ENCODE results near the gene OLIG1. TPM values are rescaled to one million over a fixed set of nuclear protein-coding genes. Genes with fewer than 3 reads are reported as not detected.

Gene OLIG1
- total RNA-seq, 1 donor from 2014 or later = not detected

DNA sequence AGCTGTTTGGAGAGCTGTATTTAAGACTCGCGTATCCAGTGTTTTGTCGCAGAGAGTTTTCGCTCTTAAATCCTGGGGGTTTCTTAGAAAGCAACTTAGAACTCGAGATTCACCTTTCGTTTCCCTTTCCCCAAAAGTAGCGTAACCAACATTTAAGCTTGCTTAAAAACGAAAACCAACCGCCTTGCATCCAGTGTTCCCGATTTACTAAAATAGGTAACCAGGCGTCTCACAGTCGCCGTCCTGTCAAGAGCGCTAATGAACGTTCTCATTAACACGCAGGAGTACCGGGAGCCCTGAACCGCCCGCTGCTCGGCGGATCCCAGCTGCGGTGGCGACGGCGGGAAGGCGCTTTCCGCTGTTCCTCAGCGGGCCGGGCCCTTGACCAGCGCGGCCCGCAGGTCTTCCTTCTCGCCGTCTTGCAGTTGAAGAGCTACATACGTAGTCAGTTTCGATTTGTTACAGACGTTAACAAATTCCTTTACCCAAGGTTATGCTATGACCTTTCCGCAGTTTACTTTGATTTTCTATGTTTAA lies 1.9 kb downstream of the OLIG1 start:
- H3K27ac Mint-ChIP-seq = no peak overlapping the region
- H3K36me3 Mint-ChIP-seq (ENCODE audit: low read depth) = no peaks in the 10 kb centered on the region
- ATAC-seq (ENCODE audit: low read depth) (no peak), DNase-seq (no peak)
- H3K9me3 Mint-ChIP-seq = peaks cover 3% of the 10 kb centered on the region
- H3K4me1 Mint-ChIP-seq = peaks cover 12% of the 10 kb centered on the region
- intact Hi-C loops (cut with micrococcal nuclease) = loop anchor here (5.0 kb wide), 1 partner anchor 50 kb away; no protein-coding TSS in a partner anchor
- H3K27me3 Mint-ChIP-seq = peaks cover 62% of the 10 kb centered on the region
- peak overlapping the region; percentile 57 for H3K4me3 Mint-ChIP-seq
- CTCF ChIA-PET = no interaction called here
- POLR2A ChIA-PET = no interaction called here
- TF ChIP-seq, protein P1, sequence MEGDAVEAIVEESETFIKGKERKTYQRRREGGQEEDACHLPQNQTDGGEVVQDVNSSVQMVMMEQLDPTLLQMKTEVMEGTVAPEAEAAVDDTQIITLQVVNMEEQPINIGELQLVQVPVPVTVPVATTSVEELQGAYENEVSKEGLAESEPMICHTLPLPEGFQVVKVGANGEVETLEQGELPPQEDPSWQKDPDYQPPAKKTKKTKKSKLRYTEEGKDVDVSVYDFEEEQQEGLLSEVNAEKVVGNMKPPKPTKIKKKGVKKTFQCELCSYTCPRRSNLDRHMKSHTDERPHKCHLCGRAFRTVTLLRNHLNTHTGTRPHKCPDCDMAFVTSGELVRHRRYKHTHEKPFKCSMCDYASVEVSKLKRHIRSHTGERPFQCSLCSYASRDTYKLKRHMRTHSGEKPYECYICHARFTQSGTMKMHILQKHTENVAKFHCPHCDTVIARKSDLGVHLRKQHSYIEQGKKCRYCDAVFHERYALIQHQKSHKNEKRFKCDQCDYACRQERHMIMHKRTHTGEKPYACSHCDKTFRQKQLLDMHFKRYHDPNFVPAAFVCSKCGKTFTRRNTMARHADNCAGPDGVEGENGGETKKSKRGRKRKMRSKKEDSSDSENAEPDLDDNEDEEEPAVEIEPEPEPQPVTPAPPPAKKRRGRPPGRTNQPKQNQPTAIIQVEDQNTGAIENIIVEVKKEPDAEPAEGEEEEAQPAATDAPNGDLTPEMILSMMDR (IDR thresholded peaks at IDR 0.05) = no peak

DNA sequence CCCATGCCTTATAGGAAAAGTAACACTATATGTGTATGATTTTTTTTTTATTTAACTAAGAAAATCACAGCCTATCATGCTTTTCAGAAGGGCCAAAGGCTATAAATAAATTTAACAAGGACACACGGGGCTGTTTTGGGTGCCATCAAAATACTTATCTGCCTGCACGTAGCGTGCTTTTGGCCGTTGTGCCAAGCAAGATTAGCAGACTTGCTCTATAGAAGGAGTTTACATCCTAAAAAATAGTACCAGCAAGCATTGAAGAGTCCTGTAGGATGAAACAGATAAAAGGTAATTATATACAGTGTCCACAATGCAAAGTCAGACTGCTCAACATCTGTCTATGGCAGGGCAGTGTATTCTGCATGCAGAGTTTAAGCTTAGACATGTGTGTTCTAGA lies 3.7 kb downstream of the OLIG1 start:
- TF ChIP-seq, protein P1 (IDR thresholded peaks at IDR 0.05) = no peak
- Mint-ChIP-seq H3K27ac (no peak overlapping the region), H3K4me1 (peaks cover 12% of the 10 kb centered on the region), H3K36me3 (ENCODE audit: low read depth) (no peaks in the 10 kb centered on the region), H3K27me3 (peaks cover 60% of the 10 kb centered on the region), H3K4me3 (no peak overlapping the region), H3K9me3 (peaks cover 3% of the 10 kb centered on the region)
- DNase-seq (no peak), ATAC-seq (ENCODE audit: low read depth) (no peak)
- intact Hi-C loops (cut with micrococcal nuclease) = loop anchor here (5.0 kb wide), 1 partner anchor 51 kb away; no protein-coding TSS in a partner anchor
- ChIA-PET CTCF (no interaction called here), POLR2A (no interaction called here)

DNA sequence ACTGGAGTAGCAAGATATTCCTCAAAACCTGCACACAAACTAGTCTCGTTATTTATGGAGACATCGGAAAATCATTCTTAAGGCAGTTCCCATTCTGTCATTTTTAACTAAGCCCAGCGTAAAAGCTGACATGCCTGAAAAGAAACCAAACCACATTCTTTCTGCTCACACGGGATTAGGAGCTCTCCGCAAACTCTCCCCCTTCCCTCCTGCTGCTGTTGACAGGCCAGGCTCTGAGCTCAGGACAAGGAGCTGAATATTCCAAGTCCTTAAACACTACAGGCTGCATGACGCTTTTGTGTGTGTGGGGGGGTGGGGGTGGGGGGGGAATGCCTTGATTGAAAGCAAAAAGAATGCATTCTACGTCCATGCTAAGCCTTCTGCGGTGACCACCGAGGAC lies 5.2 kb downstream of the OLIG1 start:
- H3K27ac Mint-ChIP-seq = no peak overlapping the region
- peaks cover 18% of the 10 kb centered on the region for H3K4me1 Mint-ChIP-seq
- intact Hi-C loops (cut with micrococcal nuclease) = no loop called here
- H3K36me3 Mint-ChIP-seq (ENCODE audit: low read depth) = no peaks in the 10 kb centered on the region
- TF ChIP-seq, protein P1 (IDR thresholded peaks at IDR 0.05) = no peak
- DNase-seq = no peak
- ChIA-PET POLR2A (no interaction called here), CTCF (no interaction called here)
- ATAC-seq (ENCODE audit: low read depth) = no peak
- no peak overlapping the region for H3K4me3 Mint-ChIP-seq
- H3K9me3 Mint-ChIP-seq = no peaks in the 10 kb centered on the region
- peaks cover 55% of the 10 kb centered on the region for H3K27me3 Mint-ChIP-seq

DNA sequence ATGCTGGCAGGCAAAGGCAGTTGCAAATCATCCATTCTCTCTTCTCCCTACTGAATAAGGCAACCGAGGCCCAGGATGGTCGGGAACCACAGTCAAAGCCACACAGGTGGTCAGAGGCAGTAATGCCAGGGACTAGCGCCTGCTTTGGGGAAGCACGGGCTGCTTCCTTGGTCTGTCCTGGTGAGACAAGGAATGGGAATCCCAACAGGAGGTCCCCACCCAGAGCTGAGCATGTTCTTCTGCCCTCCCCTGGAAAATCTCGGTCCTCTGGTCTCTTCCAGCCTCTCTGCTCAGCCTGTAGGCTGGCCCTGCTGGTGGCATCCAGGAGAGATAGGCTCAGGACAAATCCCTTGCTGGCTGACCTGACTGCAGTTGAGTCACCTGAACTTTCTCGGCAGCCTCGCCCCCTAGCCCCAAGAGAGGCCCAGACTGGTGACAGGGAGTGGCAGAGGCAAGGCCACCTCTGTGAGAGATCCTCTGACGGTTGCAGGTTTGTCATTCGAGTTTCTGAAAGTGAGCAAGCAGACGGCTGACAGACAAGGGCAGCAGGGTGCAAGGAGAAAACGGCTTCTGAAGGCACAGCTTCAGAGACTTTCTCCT lies 5.8 kb downstream of the OLIG1 start:
- POLR2A ChIA-PET = no interaction called here

DNA sequence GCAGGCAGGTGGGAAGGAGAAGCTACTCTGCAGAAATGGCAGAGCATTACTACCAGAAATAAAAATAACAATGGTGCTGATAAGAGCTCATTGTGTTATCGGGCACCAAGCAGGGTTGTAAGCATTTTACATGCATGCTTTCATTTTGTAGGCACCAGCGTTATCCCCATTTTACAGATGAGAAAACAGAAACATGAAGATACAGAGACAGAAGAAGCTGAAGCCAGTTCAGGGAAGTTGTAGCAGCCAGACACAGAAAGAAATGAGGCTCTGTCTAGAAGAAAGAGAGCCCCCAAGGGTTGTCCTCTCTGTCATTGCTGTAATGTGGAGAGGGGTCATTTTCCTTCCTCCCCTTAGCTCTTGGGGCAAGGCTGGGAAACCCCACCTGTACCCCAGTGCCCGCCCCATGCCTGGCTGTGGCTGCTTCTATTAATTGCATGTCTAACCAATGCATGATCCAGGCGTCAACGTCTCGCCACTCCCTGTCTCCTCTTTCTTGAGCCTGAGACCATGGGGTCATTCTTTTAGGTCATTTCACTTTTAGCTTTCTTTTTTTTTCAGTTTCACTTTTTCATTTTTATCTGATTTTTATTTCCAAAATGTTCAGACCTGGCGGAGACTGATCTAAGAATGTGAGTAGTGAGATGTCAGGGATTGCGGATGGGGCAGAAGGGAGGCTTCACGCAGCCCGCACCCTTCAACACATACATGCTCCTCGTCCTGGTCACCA lies 6.8 kb downstream of the OLIG1 start:
- no peaks in the 10 kb centered on the region for H3K9me3 Mint-ChIP-seq
- intact Hi-C loops (cut with micrococcal nuclease) = no loop called here
- H3K4me1 Mint-ChIP-seq = peaks cover 14% of the 10 kb centered on the region
- peaks cover 55% of the 10 kb centered on the region for H3K27me3 Mint-ChIP-seq
- TF ChIP-seq, protein P1 (IDR thresholded peaks at IDR 0.05) = no peak
- ATAC-seq (ENCODE audit: low read depth) (no peak), DNase-seq (no peak)
- no peak overlapping the region for H3K27ac Mint-ChIP-seq
- CTCF ChIA-PET = no interaction called here
- H3K36me3 Mint-ChIP-seq (ENCODE audit: low read depth) = no peaks in the 10 kb centered on the region
- H3K4me3 Mint-ChIP-seq = no peak overlapping the region
- POLR2A ChIA-PET = no interaction called here

More for the DNA sequence above, 5.8 kb downstream of the OLIG1 start:
- H3K4me1 Mint-ChIP-seq = peaks cover 18% of the 10 kb centered on the region
- H3K4me3 Mint-ChIP-seq = no peak overlapping the region
- H3K27ac Mint-ChIP-seq = no peak overlapping the region
- H3K36me3 Mint-ChIP-seq (ENCODE audit: low read depth) = no peaks in the 10 kb centered on the region
- no peak for DNase-seq
- peaks cover 59% of the 10 kb centered on the region for H3K27me3 Mint-ChIP-seq
- TF ChIP-seq, protein P1 (IDR thresholded peaks at IDR 0.05) = no peak
- no peaks in the 10 kb centered on the region for H3K9me3 Mint-ChIP-seq
- no peak for ATAC-seq (ENCODE audit: low read depth)
- intact Hi-C loops (cut with micrococcal nuclease) = no loop called here
- CTCF ChIA-PET = no interaction called here
